Prostate gland (tissue), 2 donors: Measurements from ENCODE around the gene TMEM82.

Experiments used
- POLR2A ChIP-seq: fragments of 450-650 bp; IDR thresholded peaks from one replicate; pipeline ENCODE4 v1.6.1; 2016; ENCODE audit warnings: antibody characterized with exemption, mild to moderate bottlenecking
- POLR2AphosphoS5 ChIP-seq: sonication (generic); formaldehyde crosslinking; IDR thresholded peaks from one replicate; pipeline ENCODE4 v1.6.1; 2017; ENCODE audit warnings: antibody characterized with exemption
- TF ChIP-seq, protein P1 (sequence below), 4 experiments: fragments of 200-600 bp in 2 of 4; fragments of 450-650 bp in 2 of 4; sonication (generic) in 2 of 4; IDR thresholded peaks; 1 replicate in 3 of 4; 2 replicates in 1 of 4; pipeline ENCODE4 v1.5.1; 2016 to 2019; ENCODE audit warnings: antibody characterized with exemption in 4 of 4, mild to moderate bottlenecking in 2 of 4, moderate library complexity in 2 of 4

- TF ChIP-seq, protein P1, sequence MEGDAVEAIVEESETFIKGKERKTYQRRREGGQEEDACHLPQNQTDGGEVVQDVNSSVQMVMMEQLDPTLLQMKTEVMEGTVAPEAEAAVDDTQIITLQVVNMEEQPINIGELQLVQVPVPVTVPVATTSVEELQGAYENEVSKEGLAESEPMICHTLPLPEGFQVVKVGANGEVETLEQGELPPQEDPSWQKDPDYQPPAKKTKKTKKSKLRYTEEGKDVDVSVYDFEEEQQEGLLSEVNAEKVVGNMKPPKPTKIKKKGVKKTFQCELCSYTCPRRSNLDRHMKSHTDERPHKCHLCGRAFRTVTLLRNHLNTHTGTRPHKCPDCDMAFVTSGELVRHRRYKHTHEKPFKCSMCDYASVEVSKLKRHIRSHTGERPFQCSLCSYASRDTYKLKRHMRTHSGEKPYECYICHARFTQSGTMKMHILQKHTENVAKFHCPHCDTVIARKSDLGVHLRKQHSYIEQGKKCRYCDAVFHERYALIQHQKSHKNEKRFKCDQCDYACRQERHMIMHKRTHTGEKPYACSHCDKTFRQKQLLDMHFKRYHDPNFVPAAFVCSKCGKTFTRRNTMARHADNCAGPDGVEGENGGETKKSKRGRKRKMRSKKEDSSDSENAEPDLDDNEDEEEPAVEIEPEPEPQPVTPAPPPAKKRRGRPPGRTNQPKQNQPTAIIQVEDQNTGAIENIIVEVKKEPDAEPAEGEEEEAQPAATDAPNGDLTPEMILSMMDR (IDR thresholded peaks at IDR 0.05), result no peak
- TF ChIP-seq POLR2A, result no peak
- no peak for TF ChIP-seq POLR2AphosphoS5
These were observed 15.8 kb upstream of the TMEM82 start for GRCh38 chr1:15726508-15726907.
